Neural cell (in vitro differentiated cells): Measurements from ENCODE around the gene CACNB2.

ENCODE experiments used
- CTCF ChIP-seq: fragments of 450-650 bp; IDR thresholded peaks from 2 replicates; pipeline ENCODE4 v1.5.1; 2014; ENCODE audit warnings: antibody characterized with exemption, mild to moderate bottlenecking, moderate library complexity; ENCODE audit not compliant: poor library complexity, severe bottlenecking
- MXI1 ChIP-seq: fragments of 450-650 bp; conservative IDR thresholded peaks from 2 replicates; pipeline ENCODE4 v1.6.1; 2014; ENCODE audit warnings: antibody characterized with exemption, mild to moderate bottlenecking; ENCODE audit not compliant: poor library complexity, severe bottlenecking
- POLR2AphosphoS5 ChIP-seq: IDR thresholded peaks from 2 replicates; pipeline ENCODE4 v1.6.1; 2012
- RAD21 ChIP-seq: fragments of 450-650 bp; conservative IDR thresholded peaks from 2 replicates; pipeline ENCODE4 v1.6.1; 2014; ENCODE audit warnings: antibody characterized with exemption, mild to moderate bottlenecking, moderate library complexity
- SMC3 ChIP-seq: fragments of 450-650 bp; conservative IDR thresholded peaks from 2 replicates; pipeline ENCODE4 v1.6.1; 2014; ENCODE audit warnings: antibody characterized with exemption, mild to moderate bottlenecking, moderate library complexity; ENCODE audit not compliant: poor library complexity
- TAF1 ChIP-seq: IDR thresholded peaks from 2 replicates; pipeline ENCODE4 v1.6.1; 2012; ENCODE audit warnings: low read depth

GRCh38 chr10:18312374-18313139 is 172.3 kb downstream of the CACNB2 start:
- TF ChIP-seq CTCF (peak; percentile 80), MXI1 (no peak), SMC3 (peak; percentile 74), TAF1 (no peak), POLR2AphosphoS5 (no peak), RAD21 (peak; percentile 83)
